Caco-2 (cell line): ENCODE results near the gene PPP4R1. TPM values are rescaled to one million over a fixed set of nuclear protein-coding genes. Genes with fewer than 3 reads are reported as not detected.

Source experiments
- BruUV-seq: library from RNA; stranded (reverse); fragments of 400-500 nt; replicated peaks from 2 replicates; lab custom pipeline; 2021; lab: Mats Ljungman, UMichigan
- CTCF ChIA-PET: fragments of 300-600 bp; sonication (Branson Sonifier 250); formaldehyde crosslinking; loops from one replicate; lab custom pipeline; 2022; ENCODE audit warnings: antibody characterized with exemption; lab: Charles Lee
- POLR2A ChIA-PET: fragments of 300-600 bp; sonication (Branson Sonifier 250); formaldehyde crosslinking; loops from one replicate; lab custom pipeline; 2022; ENCODE audit warnings: antibody characterized with exemption; lab: Charles Lee
- DNase-seq, 2 experiments: peaks; one replicate each; pipeline versions ENCODE4 v3.0.0 to v3.0.0-alpha.2; 2020 to 2022
- H3K27me3 ChIP-seq: replicated peaks from 2 replicates; pipeline ENCODE4 v1.6.0; 2011; ENCODE audit warnings: low read length; ENCODE audit not compliant: control insufficient read depth, insufficient read depth
- H3K36me3 ChIP-seq: 2 replicates; pipeline ENCODE4 v1.5.1; 2011; ENCODE audit warnings: low read length; ENCODE audit not compliant: control insufficient read depth, insufficient read depth
- H3K4me1 ChIP-seq: fragments of 250-450 bp; sonication (Bioruptor Pico); 2 replicates; pipeline ENCODE4 v1.5.1; 2020; ENCODE audit warnings: mild to moderate bottlenecking
- H3K4me3 ChIP-seq: 2 replicates; pipeline ENCODE4 v1.5.1; 2011; ENCODE audit warnings: low read depth, mild to moderate bottlenecking, control low read depth, low read length
- H3K9me3 ChIP-seq: fragments of 250-450 bp; sonication (Bioruptor Pico); 2 replicates; pipeline ENCODE4 v1.5.1; 2020; ENCODE audit warnings: mild to moderate bottlenecking, moderate library complexity
- H3K27ac Mint-ChIP-seq: one replicate; pipeline ENCODE4 v1.8.0; 2022; ENCODE audit warnings: mixed read lengths; ENCODE audit not compliant: unreplicated experiment
- H3K27me3 Mint-ChIP-seq: one replicate; pipeline ENCODE4 v1.8.0; 2022; ENCODE audit warnings: mixed read lengths; ENCODE audit not compliant: insufficient read depth, unreplicated experiment
- H3K36me3 Mint-ChIP-seq: one replicate; pipeline ENCODE4 v1.8.0; 2022; ENCODE audit warnings: mild to moderate bottlenecking, mixed read lengths; ENCODE audit not compliant: insufficient read depth, unreplicated experiment
- H3K4me1 Mint-ChIP-seq: one replicate; pipeline ENCODE4 v1.8.0; 2022; ENCODE audit warnings: low read depth, mixed read lengths; ENCODE audit not compliant: unreplicated experiment
- H3K4me3 Mint-ChIP-seq: one replicate; pipeline ENCODE4 v1.8.0; 2022; ENCODE audit warnings: mild to moderate bottlenecking, moderate library complexity, mixed read lengths; ENCODE audit not compliant: unreplicated experiment
- H3K9me3 Mint-ChIP-seq: one replicate; pipeline ENCODE4 v1.8.0; 2022; ENCODE audit warnings: mixed read lengths; ENCODE audit not compliant: unreplicated experiment
- intact Hi-C: fragments of 100-400 bp; cut with micrococcal nuclease; formaldehyde crosslinking; loops from one replicate; pipeline ENCODE4 v1.10.0; 2022; ENCODE audit not compliant: unreplicated experiment
- total RNA-seq: library from RNA; stranded (reverse); gene quantifications from 2 replicates; pipeline ENCODE4 v1.2.3, GENCODE V29; 2022
- TF ChIP-seq, protein P1 (sequence below), 2 experiments: fragments of 200-600 bp in 1 of 2; IDR thresholded peaks; 1 replicate in 1 of 2; 2 replicates in 1 of 2; pipeline versions ENCODE4 v1.5.1 to v1.8.0; 2011 to 2022; ENCODE audit warnings: antibody characterized with exemption in 1 of 2, control low read depth in 1 of 2, inconsistent platforms in 1 of 2, low read depth in 1 of 2, low read length in 1 of 2, mild to moderate bottlenecking in 1 of 2, moderate library complexity in 1 of 2; ENCODE audit not compliant: insufficient read depth in 1 of 2, severe bottlenecking in 1 of 2, unreplicated experiment in 1 of 2

PPP4R1 gene
- total RNA-seq, 1 experiment from 2014 or later: 96.6 TPM

DNA sequence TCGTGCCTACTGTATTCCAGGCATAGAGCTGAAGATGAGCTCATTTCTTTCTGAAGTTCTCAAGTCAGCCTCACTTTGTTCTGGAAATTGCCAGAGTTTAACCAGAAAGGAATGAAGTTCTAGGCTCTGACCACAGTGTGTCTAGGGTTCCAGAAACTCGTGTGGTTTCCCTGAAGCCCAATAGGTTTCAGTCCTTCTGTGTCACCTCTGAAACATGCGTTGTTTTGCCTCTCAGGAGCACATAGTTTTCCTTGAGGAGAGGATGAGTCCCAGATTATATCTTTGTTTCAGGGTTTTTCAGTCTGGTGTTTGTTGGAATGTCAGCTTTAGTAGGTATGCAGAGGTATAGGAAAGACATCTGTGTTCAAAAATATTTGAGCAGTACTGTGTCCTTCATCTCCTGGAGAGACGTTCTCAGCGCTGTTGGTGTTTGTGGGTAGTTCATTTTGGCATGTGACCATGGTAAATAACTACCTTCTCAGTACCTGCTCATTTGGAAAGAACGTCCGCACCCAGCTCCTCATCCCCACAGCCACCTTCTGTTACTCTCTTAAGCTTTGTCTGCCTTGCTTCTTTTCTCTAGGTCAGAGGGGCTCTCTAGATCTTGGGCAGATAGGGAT lies 82.5 kb downstream of the PPP4R1 start:
- Histone ChIP-seq H3K36me3 (peaks cover 7% of the 10 kb centered on the region; the same call in 1 of the 2 replicates), H3K27me3 (no peaks in the 10 kb centered on the region), H3K4me1 (peaks cover 10% of the 10 kb centered on the region), H3K9me3 (peaks cover 10% of the 10 kb centered on the region), H3K4me3 (no peak overlapping the region)
- Mint-ChIP-seq H3K27ac (no peak overlapping the region), H3K4me1 (peaks cover 7% of the 10 kb centered on the region), H3K27me3 (no peaks in the 10 kb centered on the region), H3K4me3 (no peak overlapping the region), H3K36me3 (peaks cover 80% of the 10 kb centered on the region), H3K9me3 (peaks cover 20% of the 10 kb centered on the region)
- no TSS peak for BruUV-seq
- ChIA-PET POLR2A (no interaction called here), CTCF (no interaction called here)
- intact Hi-C loops: no loop called here
- TF ChIP-seq, protein P1, sequence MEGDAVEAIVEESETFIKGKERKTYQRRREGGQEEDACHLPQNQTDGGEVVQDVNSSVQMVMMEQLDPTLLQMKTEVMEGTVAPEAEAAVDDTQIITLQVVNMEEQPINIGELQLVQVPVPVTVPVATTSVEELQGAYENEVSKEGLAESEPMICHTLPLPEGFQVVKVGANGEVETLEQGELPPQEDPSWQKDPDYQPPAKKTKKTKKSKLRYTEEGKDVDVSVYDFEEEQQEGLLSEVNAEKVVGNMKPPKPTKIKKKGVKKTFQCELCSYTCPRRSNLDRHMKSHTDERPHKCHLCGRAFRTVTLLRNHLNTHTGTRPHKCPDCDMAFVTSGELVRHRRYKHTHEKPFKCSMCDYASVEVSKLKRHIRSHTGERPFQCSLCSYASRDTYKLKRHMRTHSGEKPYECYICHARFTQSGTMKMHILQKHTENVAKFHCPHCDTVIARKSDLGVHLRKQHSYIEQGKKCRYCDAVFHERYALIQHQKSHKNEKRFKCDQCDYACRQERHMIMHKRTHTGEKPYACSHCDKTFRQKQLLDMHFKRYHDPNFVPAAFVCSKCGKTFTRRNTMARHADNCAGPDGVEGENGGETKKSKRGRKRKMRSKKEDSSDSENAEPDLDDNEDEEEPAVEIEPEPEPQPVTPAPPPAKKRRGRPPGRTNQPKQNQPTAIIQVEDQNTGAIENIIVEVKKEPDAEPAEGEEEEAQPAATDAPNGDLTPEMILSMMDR (IDR thresholded peaks at IDR 0.05; ENCODE audit: insufficient read depth in 1 of 2, low read depth in 1 of 2, low read length in 1 of 2, severe bottlenecking in 1 of 2, unreplicated experiment in 1 of 2): no peak
- DNase-seq: no peak

DNA sequence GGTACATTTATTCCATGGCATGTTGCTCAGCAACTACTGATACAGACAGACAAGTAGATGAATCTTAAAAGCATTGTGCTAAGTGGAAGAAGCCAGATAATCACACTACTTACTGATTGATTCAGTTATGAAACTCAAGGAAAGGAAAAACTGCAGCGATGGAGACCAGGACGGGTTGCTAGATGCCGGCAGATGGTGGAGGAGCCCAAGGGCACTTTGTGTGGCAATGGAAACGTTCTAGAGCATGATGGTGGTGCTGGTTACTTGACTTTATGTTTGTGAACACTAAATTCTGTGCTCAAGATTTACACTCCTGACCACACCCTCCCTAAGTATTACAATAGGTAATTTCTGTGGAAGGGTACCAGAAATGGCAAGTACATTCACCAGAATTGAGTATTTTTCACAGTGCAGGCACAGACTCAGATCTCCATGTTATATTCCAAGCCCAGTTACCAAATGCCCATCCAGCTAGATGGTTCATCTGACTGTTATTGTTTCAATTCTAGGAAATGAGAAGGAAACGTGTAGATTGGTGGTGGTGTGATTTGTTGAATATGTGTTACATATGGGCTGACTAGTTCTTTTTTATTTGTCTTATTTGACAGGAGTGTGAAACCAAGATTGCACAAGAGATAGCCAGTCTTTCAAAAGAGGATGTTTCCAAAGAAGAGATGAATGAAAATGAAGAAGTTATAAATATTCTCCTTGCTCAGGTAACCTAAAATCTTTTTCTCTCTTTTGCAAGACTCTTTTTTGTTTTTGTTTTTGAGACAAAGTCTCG lies 83.9 kb downstream of the PPP4R1 start:
- Mint-ChIP-seq H3K27me3 (no peaks in the 10 kb centered on the region), H3K9me3 (peaks cover 24% of the 10 kb centered on the region), H3K4me1 (no peaks in the 10 kb centered on the region), H3K4me3 (no peak overlapping the region), H3K27ac (no peak overlapping the region), H3K36me3 (peaks cover 74% of the 10 kb centered on the region)
- intact Hi-C loops: no loop called here
- ChIA-PET CTCF (no interaction called here), POLR2A (no interaction called here)
- Histone ChIP-seq H3K36me3 (peaks cover 2% of the 10 kb centered on the region; the same call in 1 of the 2 replicates), H3K27me3 (no peaks in the 10 kb centered on the region), H3K4me1 (peaks cover 6% of the 10 kb centered on the region), H3K9me3 (peaks cover 10% of the 10 kb centered on the region), H3K4me3 (no peak overlapping the region)
- BruUV-seq: no TSS peak
- DNase-seq: no peak
- TF ChIP-seq, protein P1 (IDR thresholded peaks at IDR 0.05; ENCODE audit: insufficient read depth in 1 of 2, low read depth in 1 of 2, low read length in 1 of 2, severe bottlenecking in 1 of 2, unreplicated experiment in 1 of 2): no peak

DNA sequence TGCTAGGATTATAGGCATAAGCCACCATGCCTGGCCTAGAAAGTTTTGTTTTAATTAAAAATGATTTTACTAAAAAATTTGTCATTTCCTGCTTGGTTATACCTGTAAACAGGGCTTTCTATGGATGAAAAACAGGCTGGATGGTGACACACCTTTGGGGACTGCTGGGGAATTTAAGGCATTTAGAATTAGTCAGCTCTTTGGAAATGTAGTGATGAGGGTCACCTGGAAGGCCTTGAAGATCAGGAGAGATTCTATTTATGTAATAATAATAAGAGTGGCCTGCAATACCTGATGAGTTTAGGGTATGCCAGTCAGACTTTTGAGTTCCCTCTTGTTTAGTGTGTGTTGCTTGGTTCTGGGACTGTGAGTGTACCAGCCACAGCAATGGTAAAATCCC lies 87.9 kb downstream of the PPP4R1 start:
- BruUV-seq: no TSS peak
- 0 out of 2 replicates have a peak, but pooled peaks cover 4% of the 10 kb centered on the region for H3K4me1 ChIP-seq
- peaks cover 72% of the 10 kb centered on the region for H3K36me3 Mint-ChIP-seq
- no peak overlapping the region for H3K4me3 ChIP-seq
- no peaks in the 10 kb centered on the region for H3K4me1 Mint-ChIP-seq
- peaks cover 1% of the 10 kb centered on the region; the same call in 1 of the 2 replicates for H3K36me3 ChIP-seq
- intact Hi-C loops: no loop called here
- TF ChIP-seq, protein P1 (IDR thresholded peaks at IDR 0.05; ENCODE audit: insufficient read depth in 1 of 2, low read depth in 1 of 2, low read length in 1 of 2, severe bottlenecking in 1 of 2, unreplicated experiment in 1 of 2): no peak
- no peak for DNase-seq
- H3K27me3 ChIP-seq: no peaks in the 10 kb centered on the region
- H3K27ac Mint-ChIP-seq: no peak overlapping the region
- peaks cover 24% of the 10 kb centered on the region for H3K9me3 Mint-ChIP-seq
- CTCF ChIA-PET: no interaction called here
- H3K27me3 Mint-ChIP-seq: no peaks in the 10 kb centered on the region
- POLR2A ChIA-PET: no interaction called here
- peaks cover 10% of the 10 kb centered on the region for H3K9me3 ChIP-seq
- H3K4me3 Mint-ChIP-seq: no peak overlapping the region
